OCI-LY1 (cell line): ENCODE measurements around the gene SEPHS1.

Source experiments
- EZH2 ChIP-seq: fragments of 200-600 bp; sonication (generic), shearing (Covaris generic); IDR thresholded peaks from 2 replicates; pipeline ENCODE4 v1.8.0; 2017; ENCODE audit warnings: borderline replicate concordance, mixed run types, mild to moderate bottlenecking, antibody characterized with exemption, low read length, moderate library complexity, mixed read lengths
- TF ChIP-seq, protein P1 (sequence below): fragments of 200-600 bp; sonication (generic), shearing (Covaris generic); IDR thresholded peaks from 2 replicates; pipeline ENCODE4 v1.5.1; 2017; ENCODE audit warnings: mild to moderate bottlenecking, antibody characterized with exemption, low read length, moderate library complexity, mixed read lengths

GRCh38 chr10:13270877-13271551, 77.1 kb downstream of the SEPHS1 start:
- TF ChIP-seq, protein P1, sequence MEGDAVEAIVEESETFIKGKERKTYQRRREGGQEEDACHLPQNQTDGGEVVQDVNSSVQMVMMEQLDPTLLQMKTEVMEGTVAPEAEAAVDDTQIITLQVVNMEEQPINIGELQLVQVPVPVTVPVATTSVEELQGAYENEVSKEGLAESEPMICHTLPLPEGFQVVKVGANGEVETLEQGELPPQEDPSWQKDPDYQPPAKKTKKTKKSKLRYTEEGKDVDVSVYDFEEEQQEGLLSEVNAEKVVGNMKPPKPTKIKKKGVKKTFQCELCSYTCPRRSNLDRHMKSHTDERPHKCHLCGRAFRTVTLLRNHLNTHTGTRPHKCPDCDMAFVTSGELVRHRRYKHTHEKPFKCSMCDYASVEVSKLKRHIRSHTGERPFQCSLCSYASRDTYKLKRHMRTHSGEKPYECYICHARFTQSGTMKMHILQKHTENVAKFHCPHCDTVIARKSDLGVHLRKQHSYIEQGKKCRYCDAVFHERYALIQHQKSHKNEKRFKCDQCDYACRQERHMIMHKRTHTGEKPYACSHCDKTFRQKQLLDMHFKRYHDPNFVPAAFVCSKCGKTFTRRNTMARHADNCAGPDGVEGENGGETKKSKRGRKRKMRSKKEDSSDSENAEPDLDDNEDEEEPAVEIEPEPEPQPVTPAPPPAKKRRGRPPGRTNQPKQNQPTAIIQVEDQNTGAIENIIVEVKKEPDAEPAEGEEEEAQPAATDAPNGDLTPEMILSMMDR = no peak
- TF ChIP-seq EZH2 = no peak
